WTC11 (cell line): ENCODE measurements around the gene C10orf95. TPM values are rescaled to one million over a fixed set of nuclear protein-coding genes. Genes with fewer than 3 reads are reported as not detected.

Source experiments
- ATAC-seq: fragments of 200-7000 bp; cut with Tn5 transposase; 2 replicates; pipeline ENCODE4 v1.10.0; 2021; ENCODE audit warnings: mild to moderate bottlenecking, moderate library complexity
- CTCF ChIA-PET: fragments of 300-600 bp; sonication (Branson Sonifier 250); formaldehyde crosslinking; loops from one replicate; lab custom pipeline; 2021; ENCODE audit warnings: antibody characterized with exemption; lab: Charles Lee
- POLR2A ChIA-PET: fragments of 350-600 bp; sonication (Branson Sonifier 250); formaldehyde crosslinking; loops from one replicate; lab custom pipeline; 2021; ENCODE audit warnings: antibody characterized with exemption; lab: Charles Lee
- DNase-seq: peaks from one replicate; pipeline ENCODE4 v3.0.0; 2021; ENCODE audit warnings: low spot score
- H3K27ac Mint-ChIP-seq: 2 replicates; pipeline ENCODE4 v1.8.0; 2021; ENCODE audit warnings: mixed read lengths
- H3K27me3 Mint-ChIP-seq: 2 replicates; pipeline ENCODE4 v1.8.0; 2021; ENCODE audit warnings: low read depth, mild to moderate bottlenecking, moderate library complexity, mixed read lengths
- H3K36me3 Mint-ChIP-seq: 2 replicates; pipeline ENCODE4 v1.8.0; 2021; ENCODE audit warnings: mixed read lengths
- H3K4me1 Mint-ChIP-seq: 2 replicates; pipeline ENCODE4 v1.8.0; 2022; ENCODE audit warnings: mixed read lengths
- H3K4me3 Mint-ChIP-seq: 2 replicates; pipeline ENCODE4 v1.8.0; 2021; ENCODE audit warnings: mild to moderate bottlenecking, moderate library complexity, mixed read lengths
- H3K9me3 Mint-ChIP-seq: 2 replicates; pipeline ENCODE4 v1.8.0; 2021; ENCODE audit warnings: mixed read lengths
- ATF1 ChIP-seq: sonication (generic); formaldehyde crosslinking; IDR thresholded peaks from 2 replicates; pipeline ENCODE4 v1.8.1; 2023; ENCODE audit warnings: mild to moderate bottlenecking, moderate library complexity, missing genetic modification reagents
- FOXJ3 ChIP-seq: sonication (generic); formaldehyde crosslinking; IDR thresholded peaks from 2 replicates; pipeline ENCODE4 v1.9.0; 2021; ENCODE audit warnings: missing genetic modification reagents, mild to moderate bottlenecking, borderline replicate concordance
- FOXK1 ChIP-seq: sonication (generic); formaldehyde crosslinking; IDR thresholded peaks from 2 replicates; pipeline ENCODE4 v1.8.0; 2022; ENCODE audit warnings: mild to moderate bottlenecking, moderate library complexity, missing genetic modification reagents
- IRF2 ChIP-seq: sonication (generic); formaldehyde crosslinking; IDR thresholded peaks from 2 replicates; pipeline ENCODE4 v1.8.0; 2022; ENCODE audit warnings: low read depth, missing genetic modification reagents, borderline replicate concordance
- JAZF1 ChIP-seq: fragments of 250-450 bp; sonication (Bioruptor Pico); IDR thresholded peaks from 2 replicates; pipeline ENCODE4 v1.9.0; 2021; ENCODE audit warnings: moderate library complexity, mild to moderate bottlenecking, inconsistent platforms
- MYBL2 ChIP-seq: sonication (generic); formaldehyde crosslinking; IDR thresholded peaks from 2 replicates; pipeline ENCODE4 v1.8.1; 2023; ENCODE audit warnings: mild to moderate bottlenecking, moderate library complexity, missing genetic modification reagents
- ZMAT4 ChIP-seq: fragments of 250-450 bp; sonication (Bioruptor Pico); IDR thresholded peaks from 2 replicates; pipeline ENCODE4 v1.9.0; 2021; ENCODE audit warnings: mild to moderate bottlenecking
- ZNF263 ChIP-seq: sonication (generic); formaldehyde crosslinking; IDR thresholded peaks from 2 replicates; pipeline ENCODE4 v1.8.1; 2022; ENCODE audit warnings: low read depth, mild to moderate bottlenecking, moderate library complexity, missing genetic modification reagents
- ZNF416 ChIP-seq: fragments of 250-450 bp; sonication (Bioruptor Pico); IDR thresholded peaks from 2 replicates; pipeline ENCODE4 v1.9.0; 2021; ENCODE audit warnings: mild to moderate bottlenecking, inconsistent platforms
- total RNA-seq: library from RNA; stranded (reverse); gene quantifications from 3 replicates; pipeline ENCODE4 v1.2.3, GENCODE V29; 2021
- TF ChIP-seq, protein P1 (sequence below): sonication (generic); formaldehyde crosslinking; IDR thresholded peaks from 2 replicates; pipeline ENCODE4 v1.8.0; 2022; ENCODE audit warnings: mild to moderate bottlenecking, missing genetic modification reagents
- TF ChIP-seq, protein P2 (sequence below): sonication (generic); formaldehyde crosslinking; IDR thresholded peaks from 2 replicates; pipeline ENCODE4 v1.8.1; 2022; ENCODE audit warnings: low read depth, mild to moderate bottlenecking, moderate library complexity, missing genetic modification reagents, borderline replicate concordance
- TF ChIP-seq, protein P3 (sequence below): sonication (generic); formaldehyde crosslinking; IDR thresholded peaks from 2 replicates; pipeline ENCODE4 v1.8.1; 2023; ENCODE audit warnings: mild to moderate bottlenecking, missing genetic modification reagents
- TF ChIP-seq, protein P4 (sequence below): sonication (generic); formaldehyde crosslinking; IDR thresholded peaks from 2 replicates; pipeline ENCODE4 v1.8.1; 2023; ENCODE audit warnings: mild to moderate bottlenecking, missing genetic modification reagents
- TF ChIP-seq, protein P5 (sequence below): sonication (generic); formaldehyde crosslinking; IDR thresholded peaks from 2 replicates; pipeline ENCODE4 v1.8.1; 2023; ENCODE audit warnings: mild to moderate bottlenecking, missing genetic modification reagents, moderate library complexity

C10orf95 gene
- total RNA-seq, 1 experiment from 2014 or later = 0.96 TPM

DNA sequence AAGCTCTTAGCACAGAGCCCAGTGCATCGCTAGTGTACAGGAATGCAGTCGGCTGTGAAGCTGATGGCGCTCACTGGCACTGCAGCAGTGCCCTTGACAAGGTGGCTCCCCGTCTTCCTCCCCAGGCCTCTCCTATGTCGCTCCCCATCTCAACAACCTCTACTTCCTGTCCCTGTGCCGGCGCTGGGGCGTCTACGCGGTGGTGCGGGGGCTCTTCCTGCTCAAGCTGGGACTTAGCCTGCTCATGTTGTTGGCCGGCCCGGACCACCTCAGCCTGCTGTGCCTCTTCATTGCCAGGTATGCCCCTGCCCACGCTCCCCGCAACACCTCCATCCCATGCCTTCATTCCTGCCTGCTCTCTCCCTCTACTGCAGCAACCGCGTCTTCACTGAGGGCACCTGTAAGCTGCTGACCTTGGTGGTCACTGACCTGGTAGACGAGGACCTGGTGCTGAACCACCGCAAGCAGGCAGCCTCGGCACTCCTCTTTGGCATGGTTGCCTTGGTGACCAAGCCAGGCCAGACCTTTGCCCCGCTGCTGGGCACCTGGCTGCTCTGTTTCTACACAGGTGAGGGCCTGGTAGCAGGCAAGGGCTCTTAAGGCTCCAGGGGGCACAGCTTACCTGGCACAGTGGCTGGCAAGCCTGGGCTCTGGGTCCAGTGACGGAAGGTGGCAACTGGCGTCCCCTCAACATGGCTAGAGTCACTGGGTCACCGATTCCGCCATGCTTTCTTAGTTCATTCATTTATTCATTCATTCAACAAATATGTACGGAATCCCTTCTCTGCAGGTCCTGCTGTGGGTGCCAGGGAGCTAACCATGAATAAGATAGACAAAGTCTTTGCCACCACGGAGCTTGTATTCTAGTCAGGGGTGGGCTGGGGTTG, 22.3 kb upstream of the C10orf95 start:
- Mint-ChIP-seq H3K4me3 (no peak overlapping the region), H3K4me1 (no peaks in the 10 kb centered on the region), H3K36me3 (peaks cover 14% of the 10 kb centered on the region), H3K27ac (no peak overlapping the region), H3K9me3 (no peaks in the 10 kb centered on the region), H3K27me3 (no peaks in the 10 kb centered on the region)
- ChIA-PET CTCF (interaction anchor here (0.6 to 1.6 kb wide), 3 partner anchors 10 to 90 kb away, joined by 3 to 5 read pairs (median 5); no protein-coding TSS in a partner anchor), POLR2A (interaction anchor here (0.6 to 1.4 kb wide), 4 partner anchors 12 to 219 kb away, joined by 3 to 6 read pairs (median 3); no protein-coding TSS in a partner anchor)
- DNase-seq = no peak
- ATAC-seq = no peak
- TF ChIP-seq ZMAT4 (CRISPR knock-in tag) (no peak), FOXK1 (CRISPR knock-in tag) (no peak), ZNF263 (CRISPR knock-in tag) (no peak), JAZF1 (CRISPR knock-in tag) (no peak), FOXJ3 (CRISPR knock-in tag) (no peak), IRF2 (CRISPR knock-in tag) (no peak), ATF1 (no peak), ZNF416 (CRISPR knock-in tag) (no peak), MYBL2 (CRISPR knock-in tag) (no peak)
- TF ChIP-seq, protein P1, sequence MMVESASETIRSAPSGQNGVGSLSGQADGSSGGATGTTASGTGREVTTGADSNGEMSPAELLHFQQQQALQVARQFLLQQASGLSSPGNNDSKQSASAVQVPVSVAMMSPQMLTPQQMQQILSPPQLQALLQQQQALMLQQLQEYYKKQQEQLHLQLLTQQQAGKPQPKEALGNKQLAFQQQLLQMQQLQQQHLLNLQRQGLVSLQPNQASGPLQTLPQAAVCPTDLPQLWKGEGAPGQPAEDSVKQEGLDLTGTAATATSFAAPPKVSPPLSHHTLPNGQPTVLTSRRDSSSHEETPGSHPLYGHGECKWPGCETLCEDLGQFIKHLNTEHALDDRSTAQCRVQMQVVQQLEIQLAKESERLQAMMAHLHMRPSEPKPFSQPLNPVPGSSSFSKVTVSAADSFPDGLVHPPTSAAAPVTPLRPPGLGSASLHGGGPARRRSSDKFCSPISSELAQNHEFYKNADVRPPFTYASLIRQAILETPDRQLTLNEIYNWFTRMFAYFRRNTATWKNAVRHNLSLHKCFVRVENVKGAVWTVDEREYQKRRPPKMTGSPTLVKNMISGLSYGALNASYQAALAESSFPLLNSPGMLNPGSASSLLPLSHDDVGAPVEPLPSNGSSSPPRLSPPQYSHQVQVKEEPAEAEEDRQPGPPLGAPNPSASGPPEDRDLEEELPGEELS (CRISPR knock-in tag) = no peak
- TF ChIP-seq, protein P2, sequence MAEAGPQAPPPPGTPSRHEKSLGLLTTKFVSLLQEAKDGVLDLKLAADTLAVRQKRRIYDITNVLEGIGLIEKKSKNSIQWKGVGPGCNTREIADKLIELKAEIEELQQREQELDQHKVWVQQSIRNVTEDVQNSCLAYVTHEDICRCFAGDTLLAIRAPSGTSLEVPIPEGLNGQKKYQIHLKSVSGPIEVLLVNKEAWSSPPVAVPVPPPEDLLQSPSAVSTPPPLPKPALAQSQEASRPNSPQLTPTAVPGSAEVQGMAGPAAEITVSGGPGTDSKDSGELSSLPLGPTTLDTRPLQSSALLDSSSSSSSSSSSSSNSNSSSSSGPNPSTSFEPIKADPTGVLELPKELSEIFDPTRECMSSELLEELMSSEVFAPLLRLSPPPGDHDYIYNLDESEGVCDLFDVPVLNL (CRISPR knock-in tag) = no peak
- TF ChIP-seq, protein P3, sequence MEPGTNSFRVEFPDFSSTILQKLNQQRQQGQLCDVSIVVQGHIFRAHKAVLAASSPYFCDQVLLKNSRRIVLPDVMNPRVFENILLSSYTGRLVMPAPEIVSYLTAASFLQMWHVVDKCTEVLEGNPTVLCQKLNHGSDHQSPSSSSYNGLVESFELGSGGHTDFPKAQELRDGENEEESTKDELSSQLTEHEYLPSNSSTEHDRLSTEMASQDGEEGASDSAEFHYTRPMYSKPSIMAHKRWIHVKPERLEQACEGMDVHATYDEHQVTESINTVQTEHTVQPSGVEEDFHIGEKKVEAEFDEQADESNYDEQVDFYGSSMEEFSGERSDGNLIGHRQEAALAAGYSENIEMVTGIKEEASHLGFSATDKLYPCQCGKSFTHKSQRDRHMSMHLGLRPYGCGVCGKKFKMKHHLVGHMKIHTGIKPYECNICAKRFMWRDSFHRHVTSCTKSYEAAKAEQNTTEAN (CRISPR knock-in tag) = no peak
- TF ChIP-seq, protein P4, sequence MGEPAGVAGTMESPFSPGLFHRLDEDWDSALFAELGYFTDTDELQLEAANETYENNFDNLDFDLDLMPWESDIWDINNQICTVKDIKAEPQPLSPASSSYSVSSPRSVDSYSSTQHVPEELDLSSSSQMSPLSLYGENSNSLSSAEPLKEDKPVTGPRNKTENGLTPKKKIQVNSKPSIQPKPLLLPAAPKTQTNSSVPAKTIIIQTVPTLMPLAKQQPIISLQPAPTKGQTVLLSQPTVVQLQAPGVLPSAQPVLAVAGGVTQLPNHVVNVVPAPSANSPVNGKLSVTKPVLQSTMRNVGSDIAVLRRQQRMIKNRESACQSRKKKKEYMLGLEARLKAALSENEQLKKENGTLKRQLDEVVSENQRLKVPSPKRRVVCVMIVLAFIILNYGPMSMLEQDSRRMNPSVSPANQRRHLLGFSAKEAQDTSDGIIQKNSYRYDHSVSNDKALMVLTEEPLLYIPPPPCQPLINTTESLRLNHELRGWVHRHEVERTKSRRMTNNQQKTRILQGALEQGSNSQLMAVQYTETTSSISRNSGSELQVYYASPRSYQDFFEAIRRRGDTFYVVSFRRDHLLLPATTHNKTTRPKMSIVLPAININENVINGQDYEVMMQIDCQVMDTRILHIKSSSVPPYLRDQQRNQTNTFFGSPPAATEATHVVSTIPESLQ (CRISPR knock-in tag) = no peak
- TF ChIP-seq, protein P5, sequence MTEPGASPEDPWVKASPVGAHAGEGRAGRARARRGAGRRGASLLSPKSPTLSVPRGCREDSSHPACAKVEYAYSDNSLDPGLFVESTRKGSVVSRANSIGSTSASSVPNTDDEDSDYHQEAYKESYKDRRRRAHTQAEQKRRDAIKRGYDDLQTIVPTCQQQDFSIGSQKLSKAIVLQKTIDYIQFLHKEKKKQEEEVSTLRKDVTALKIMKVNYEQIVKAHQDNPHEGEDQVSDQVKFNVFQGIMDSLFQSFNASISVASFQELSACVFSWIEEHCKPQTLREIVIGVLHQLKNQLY (CRISPR knock-in tag) = no peak
- TF ChIP-seq, all 79 proteins: peak for 0
